ENCODE results near the gene ZC3H4.

DNA sequence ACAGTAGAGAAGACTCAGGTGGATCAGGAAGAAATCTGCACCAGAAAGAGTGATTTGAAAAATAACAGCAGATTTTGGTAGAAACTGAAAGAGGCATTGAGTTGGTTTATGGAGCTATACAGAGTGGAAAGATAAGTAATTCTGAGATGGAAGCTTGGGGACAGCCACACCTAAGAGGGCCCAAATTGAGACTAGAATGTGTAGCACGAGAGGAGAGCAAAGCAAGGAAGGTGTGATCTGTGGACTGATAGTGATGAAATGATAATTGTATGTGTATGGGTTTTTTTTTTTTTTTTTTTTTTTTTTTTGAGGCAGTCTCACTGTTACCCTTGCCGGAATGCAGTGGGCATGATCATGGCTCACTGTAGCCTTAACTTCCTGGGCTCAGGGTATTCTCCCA, 33.3 kb upstream of the ZC3H4 start:
- TF ChIP-seq, protein P1, sequence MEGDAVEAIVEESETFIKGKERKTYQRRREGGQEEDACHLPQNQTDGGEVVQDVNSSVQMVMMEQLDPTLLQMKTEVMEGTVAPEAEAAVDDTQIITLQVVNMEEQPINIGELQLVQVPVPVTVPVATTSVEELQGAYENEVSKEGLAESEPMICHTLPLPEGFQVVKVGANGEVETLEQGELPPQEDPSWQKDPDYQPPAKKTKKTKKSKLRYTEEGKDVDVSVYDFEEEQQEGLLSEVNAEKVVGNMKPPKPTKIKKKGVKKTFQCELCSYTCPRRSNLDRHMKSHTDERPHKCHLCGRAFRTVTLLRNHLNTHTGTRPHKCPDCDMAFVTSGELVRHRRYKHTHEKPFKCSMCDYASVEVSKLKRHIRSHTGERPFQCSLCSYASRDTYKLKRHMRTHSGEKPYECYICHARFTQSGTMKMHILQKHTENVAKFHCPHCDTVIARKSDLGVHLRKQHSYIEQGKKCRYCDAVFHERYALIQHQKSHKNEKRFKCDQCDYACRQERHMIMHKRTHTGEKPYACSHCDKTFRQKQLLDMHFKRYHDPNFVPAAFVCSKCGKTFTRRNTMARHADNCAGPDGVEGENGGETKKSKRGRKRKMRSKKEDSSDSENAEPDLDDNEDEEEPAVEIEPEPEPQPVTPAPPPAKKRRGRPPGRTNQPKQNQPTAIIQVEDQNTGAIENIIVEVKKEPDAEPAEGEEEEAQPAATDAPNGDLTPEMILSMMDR (IDR thresholded peaks at IDR 0.05) = no peak
- TF ChIP-seq POLR2A (IDR thresholded peaks at IDR 0.05) (no peak), POLR2AphosphoS5 (IDR thresholded peaks at IDR 0.05) (no peak)
